HepG2 (cell line): ENCODE results near the gene NOL4L. TPM values are rescaled to one million over a fixed set of nuclear protein-coding genes. Genes with fewer than 3 reads are reported as not detected.

Experiments
- CBX1 ChIP-seq: IDR thresholded peaks from one replicate; pipeline ENCODE4 v1.6.1; 2016; ENCODE audit warnings: antibody characterized with exemption, low read depth
- CHD2 ChIP-seq: IDR thresholded peaks from 2 replicates; pipeline ENCODE4 v1.6.1; 2011; ENCODE audit warnings: low read depth, low read length, improper control_type of control experiment
- DNMT3B ChIP-seq: conservative IDR thresholded peaks from 2 replicates; pipeline ENCODE4 v1.6.1; 2016; ENCODE audit warnings: missing biosample characterization, control low read depth
- EHMT2 ChIP-seq: fragments of 200-600 bp; sonication (generic); IDR thresholded peaks from 2 replicates; pipeline ENCODE4 v1.7.0; 2017; ENCODE audit warnings: antibody characterized with exemption, low read depth, low read length, borderline replicate concordance
- ELF3 ChIP-seq: IDR thresholded peaks from 2 replicates; pipeline ENCODE4 v1.6.1; 2016; ENCODE audit warnings: missing genetic modification reagents, missing compliant biosample characterization
- FLYWCH1 ChIP-seq: sonication (generic); formaldehyde crosslinking; IDR thresholded peaks from 2 replicates; pipeline ENCODE4 v1.8.1; 2023; ENCODE audit warnings: mild to moderate bottlenecking, missing genetic modification reagents
- GPN1 ChIP-seq: sonication (generic); formaldehyde crosslinking; IDR thresholded peaks from 2 replicates; pipeline ENCODE4 v1.5.1; 2020; ENCODE audit warnings: missing genetic modification reagents, borderline replicate concordance
- NAIF1 ChIP-seq: sonication (generic); formaldehyde crosslinking; IDR thresholded peaks from 2 replicates; pipeline ENCODE4 v1.5.0; 2020; ENCODE audit warnings: mild to moderate bottlenecking, missing genetic modification reagents, borderline replicate concordance
- NCOA2 ChIP-seq: sonication (generic); formaldehyde crosslinking; IDR thresholded peaks from 2 replicates; pipeline ENCODE4 v1.8.0; 2022; ENCODE audit warnings: inconsistent platforms
- NPAS2 ChIP-seq: sonication (generic); formaldehyde crosslinking; IDR thresholded peaks from 2 replicates; pipeline ENCODE4 v1.8.0; 2022; ENCODE audit warnings: mild to moderate bottlenecking, missing genetic modification reagents, borderline replicate concordance
- PHF5A ChIP-seq: IDR thresholded peaks from one replicate; pipeline ENCODE4 v1.6.1; 2018; ENCODE audit warnings: low read depth, missing genetic modification reagents; ENCODE audit not compliant: unreplicated experiment
- PPARG ChIP-seq: conservative IDR thresholded peaks from 2 replicates; pipeline ENCODE4 v1.6.1; 2016; ENCODE audit warnings: missing biosample characterization, missing genetic modification reagents
- SAP130 ChIP-seq: IDR thresholded peaks from 2 replicates; pipeline ENCODE4 v1.6.1; 2016; ENCODE audit warnings: low read depth
- SNRNP70 ChIP-seq: fragments of 200-400 bp; formaldehyde crosslinking; IDR thresholded peaks from 2 replicates; pipeline ENCODE4 v1.6.1; 2017; ENCODE audit warnings: mild to moderate bottlenecking, low read depth, low read length, moderate library complexity
- SRSF4 ChIP-seq: fragments of 200-400 bp; formaldehyde crosslinking; IDR thresholded peaks from one replicate; pipeline ENCODE4 v1.6.1; 2018; ENCODE audit warnings: mild to moderate bottlenecking, low read depth, low read length, moderate library complexity; ENCODE audit not compliant: poor library complexity, severe bottlenecking
- TBX3 ChIP-seq: fragments of 450-650 bp; IDR thresholded peaks from 2 replicates; pipeline ENCODE4 v1.6.1; 2017; ENCODE audit warnings: antibody characterized with exemption, mild to moderate bottlenecking, inconsistent platforms, borderline replicate concordance
- TP53 ChIP-seq: sonication (generic); formaldehyde crosslinking; conservative IDR thresholded peaks from 2 replicates; pipeline ENCODE4 v1.4.0; 2020; ENCODE audit warnings: missing genetic modification reagents
- XRCC5 ChIP-seq: fragments of 200-400 bp; formaldehyde crosslinking; optimal IDR thresholded peaks from 2 replicates; pipeline ENCODE3; 2017; ENCODE audit warnings: mild to moderate bottlenecking, low read length
- ZBTB1 ChIP-seq: sonication (generic); formaldehyde crosslinking; IDR thresholded peaks from 2 replicates; pipeline ENCODE4 v1.4.0; 2020; ENCODE audit warnings: missing genetic modification reagents, borderline replicate concordance
- ZBTB7B ChIP-seq: sonication (generic); formaldehyde crosslinking; IDR thresholded peaks from 2 replicates; pipeline ENCODE4 v1.4.0; 2020; ENCODE audit warnings: missing genetic modification reagents
- ZNF24 ChIP-seq: fragments of 450-650 bp; IDR thresholded peaks from 2 replicates; pipeline ENCODE4 v1.6.1; 2017; ENCODE audit warnings: antibody characterized with exemption, mild to moderate bottlenecking
- ZNF256 ChIP-seq: sonication (generic); formaldehyde crosslinking; conservative IDR thresholded peaks from 2 replicates; pipeline ENCODE4 v1.4.0; 2020; ENCODE audit warnings: missing genetic modification reagents
- ZNF761 ChIP-seq: sonication (generic); formaldehyde crosslinking; conservative IDR thresholded peaks from 2 replicates; pipeline ENCODE4 v1.4.0; 2020; ENCODE audit warnings: mild to moderate bottlenecking, missing genetic modification reagents
- ZNF790 ChIP-seq: sonication (generic); formaldehyde crosslinking; IDR thresholded peaks from 2 replicates; pipeline ENCODE4 v1.8.0; 2022; ENCODE audit warnings: missing genetic modification reagents, mild to moderate bottlenecking, borderline replicate concordance
- polyA plus RNA-seq, 8 experiments: library from polyadenylated mRNA; depleted of rRNA in 3 of 8; stranded (reverse) in 7 of 8; unstranded in 1 of 8; fragments of >200 nt; fragmentation: Illumina TruSeq in 4 of 8; extraction: Trizol in 4 of 8; gene quantifications; 2 replicates each; pipeline versions ENCODE4 v1.2.1 to v1.2.3, GENCODE V29; 2011 to 2016; ENCODE audit warnings: low read depth in 4 of 8, missing spikeins in 1 of 8, mixed read lengths in 1 of 8; ENCODE audit not compliant: insufficient read depth in 1 of 8
- total RNA-seq, 5 experiments: library from RNA; depleted of rRNA; stranded (reverse); fragments of >200 nt; fragmentation: Illumina TruSeq; extraction: Trizol; gene quantifications; 2 replicates each; pipeline ENCODE4 v1.2.3, GENCODE V29; 2016; ENCODE audit warnings: low read depth in 1 of 5
- TF ChIP-seq, protein P1 (sequence below): sonication (generic); formaldehyde crosslinking; conservative IDR thresholded peaks from 2 replicates; pipeline ENCODE4 v1.4.0; 2020; ENCODE audit warnings: mild to moderate bottlenecking, missing genetic modification reagents, moderate library complexity
- TF ChIP-seq, protein P2 (sequence below): sonication (generic); formaldehyde crosslinking; IDR thresholded peaks from 2 replicates; pipeline ENCODE4 v1.4.0; 2020; ENCODE audit warnings: missing genetic modification reagents; ENCODE audit errors: not compliant biosample characterization
- TF ChIP-seq, protein P3 (sequence below): sonication (generic); formaldehyde crosslinking; IDR thresholded peaks from 2 replicates; pipeline ENCODE4 v1.4.0; 2020; ENCODE audit warnings: missing genetic modification reagents, low read depth, mild to moderate bottlenecking, borderline replicate concordance

NOL4L gene
- total and polyA plus RNA-seq, 2 of the 13 experiments (the other 11 are each of a cell fraction or from before 2014, with no cell fraction given) = 16.6 to 35.4 TPM

DNA sequence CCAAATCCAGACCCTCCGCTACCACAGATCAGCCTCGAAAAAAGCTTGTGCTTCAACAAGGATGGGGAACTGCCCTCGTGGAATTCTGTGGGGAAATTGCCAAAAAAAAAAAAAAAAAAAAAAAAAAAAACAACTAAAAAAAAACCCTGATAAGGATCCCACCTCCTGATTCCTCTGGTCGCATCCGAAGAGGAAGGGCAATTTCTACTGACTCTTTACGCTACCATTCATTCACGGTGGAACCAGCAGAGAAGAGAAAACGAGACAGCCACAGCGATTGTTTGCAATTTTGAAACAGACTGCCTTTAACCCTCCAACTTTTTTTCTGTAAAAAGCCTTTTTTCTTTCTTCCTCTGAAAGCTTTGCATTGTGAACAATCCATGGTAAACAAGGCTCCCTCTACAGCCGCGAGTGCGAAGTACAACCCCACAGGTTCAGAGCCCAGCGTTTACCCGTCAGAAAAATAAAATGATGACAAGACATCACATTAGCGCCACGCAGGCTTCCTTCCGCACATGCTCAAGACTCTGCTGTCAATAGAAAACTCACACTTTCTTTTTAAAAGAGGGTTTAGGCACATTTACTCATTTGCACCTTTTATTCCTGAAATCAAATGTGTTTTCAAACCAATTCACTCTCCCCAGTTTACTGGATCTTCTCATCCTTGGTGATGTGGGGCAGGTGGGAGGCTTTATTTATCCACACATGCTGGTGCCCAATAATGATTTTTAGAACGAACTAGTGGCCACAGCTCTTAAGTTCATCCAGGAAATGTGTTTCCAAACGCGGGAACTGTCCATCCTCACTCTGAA, 100.0 kb downstream of the NOL4L start (continued):
- TF ChIP-seq ZNF256 (CRISPR knock-in tag) (no peak), CBX1 (peak; percentile 77), NAIF1 (CRISPR knock-in tag) (no peak), FLYWCH1 (CRISPR knock-in tag) (peak; percentile 40; the same call in 1 of the 2 replicates), TBX3 (no peak), NCOA2 (CRISPR knock-in tag) (peak; percentile 36; the same call in 1 of the 2 replicates), ELF3 (CRISPR knock-in tag) (peak; percentile 75; the same call in 1 of the 2 replicates), SNRNP70 (no peak), ZBTB7B (CRISPR knock-in tag) (no peak), SAP130 (CRISPR knock-in tag) (peak; percentile 74), ZNF24 (0 out of 2 replicates have a peak, but pooled peaks have one; percentile 68), SRSF4 (no peak), ZBTB1 (CRISPR knock-in tag) (no peak), CHD2 (no peak), ZNF790 (CRISPR knock-in tag) (no peak), XRCC5 (peak; percentile 83), EHMT2 (no peak), ZNF761 (CRISPR knock-in tag) (no peak), PHF5A (CRISPR knock-in tag) (peak; percentile 63), TP53 (no peak), GPN1 (CRISPR knock-in tag) (no peak), DNMT3B (0 out of 2 replicates have a peak, but pooled peaks have one; percentile 27), NPAS2 (CRISPR knock-in tag) (no peak), PPARG (CRISPR knock-in tag) (peak; percentile 23; the same call in 1 of the 2 replicates)
- TF ChIP-seq, protein P1, sequence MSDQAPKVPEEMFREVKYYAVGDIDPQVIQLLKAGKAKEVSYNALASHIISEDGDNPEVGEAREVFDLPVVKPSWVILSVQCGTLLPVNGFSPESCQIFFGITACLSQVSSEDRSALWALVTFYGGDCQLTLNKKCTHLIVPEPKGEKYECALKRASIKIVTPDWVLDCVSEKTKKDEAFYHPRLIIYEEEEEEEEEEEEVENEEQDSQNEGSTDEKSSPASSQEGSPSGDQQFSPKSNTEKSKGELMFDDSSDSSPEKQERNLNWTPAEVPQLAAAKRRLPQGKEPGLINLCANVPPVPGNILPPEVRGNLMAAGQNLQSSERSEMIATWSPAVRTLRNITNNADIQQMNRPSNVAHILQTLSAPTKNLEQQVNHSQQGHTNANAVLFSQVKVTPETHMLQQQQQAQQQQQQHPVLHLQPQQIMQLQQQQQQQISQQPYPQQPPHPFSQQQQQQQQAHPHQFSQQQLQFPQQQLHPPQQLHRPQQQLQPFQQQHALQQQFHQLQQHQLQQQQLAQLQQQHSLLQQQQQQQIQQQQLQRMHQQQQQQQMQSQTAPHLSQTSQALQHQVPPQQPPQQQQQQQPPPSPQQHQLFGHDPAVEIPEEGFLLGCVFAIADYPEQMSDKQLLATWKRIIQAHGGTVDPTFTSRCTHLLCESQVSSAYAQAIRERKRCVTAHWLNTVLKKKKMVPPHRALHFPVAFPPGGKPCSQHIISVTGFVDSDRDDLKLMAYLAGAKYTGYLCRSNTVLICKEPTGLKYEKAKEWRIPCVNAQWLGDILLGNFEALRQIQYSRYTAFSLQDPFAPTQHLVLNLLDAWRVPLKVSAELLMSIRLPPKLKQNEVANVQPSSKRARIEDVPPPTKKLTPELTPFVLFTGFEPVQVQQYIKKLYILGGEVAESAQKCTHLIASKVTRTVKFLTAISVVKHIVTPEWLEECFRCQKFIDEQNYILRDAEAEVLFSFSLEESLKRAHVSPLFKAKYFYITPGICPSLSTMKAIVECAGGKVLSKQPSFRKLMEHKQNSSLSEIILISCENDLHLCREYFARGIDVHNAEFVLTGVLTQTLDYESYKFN = no peak; the same call in 1 of the 2 replicates
- TF ChIP-seq, protein P2, sequence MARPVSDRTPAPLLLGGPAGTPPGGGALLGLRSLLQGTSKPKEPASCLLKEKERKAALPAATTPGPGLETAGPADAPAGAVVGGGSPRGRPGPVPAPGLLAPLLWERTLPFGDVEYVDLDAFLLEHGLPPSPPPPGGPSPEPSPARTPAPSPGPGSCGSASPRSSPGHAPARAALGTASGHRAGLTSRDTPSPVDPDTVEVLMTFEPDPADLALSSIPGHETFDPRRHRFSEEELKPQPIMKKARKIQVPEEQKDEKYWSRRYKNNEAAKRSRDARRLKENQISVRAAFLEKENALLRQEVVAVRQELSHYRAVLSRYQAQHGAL (CRISPR knock-in tag) = no peak
- TF ChIP-seq, protein P3, sequence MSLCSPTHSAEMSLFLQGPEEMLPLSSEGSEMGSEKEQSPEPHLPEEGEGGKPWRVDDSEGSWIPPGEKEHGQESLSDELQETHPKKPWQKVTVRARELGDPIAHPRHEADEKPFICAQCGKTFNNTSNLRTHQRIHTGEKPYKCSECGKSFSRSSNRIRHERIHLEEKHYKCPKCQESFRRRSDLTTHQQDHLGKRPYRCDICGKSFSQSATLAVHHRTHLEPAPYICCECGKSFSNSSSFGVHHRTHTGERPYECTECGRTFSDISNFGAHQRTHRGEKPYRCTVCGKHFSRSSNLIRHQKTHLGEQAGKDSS = no peak
